ENCODE measurements around the gene TMA7.

DNA sequence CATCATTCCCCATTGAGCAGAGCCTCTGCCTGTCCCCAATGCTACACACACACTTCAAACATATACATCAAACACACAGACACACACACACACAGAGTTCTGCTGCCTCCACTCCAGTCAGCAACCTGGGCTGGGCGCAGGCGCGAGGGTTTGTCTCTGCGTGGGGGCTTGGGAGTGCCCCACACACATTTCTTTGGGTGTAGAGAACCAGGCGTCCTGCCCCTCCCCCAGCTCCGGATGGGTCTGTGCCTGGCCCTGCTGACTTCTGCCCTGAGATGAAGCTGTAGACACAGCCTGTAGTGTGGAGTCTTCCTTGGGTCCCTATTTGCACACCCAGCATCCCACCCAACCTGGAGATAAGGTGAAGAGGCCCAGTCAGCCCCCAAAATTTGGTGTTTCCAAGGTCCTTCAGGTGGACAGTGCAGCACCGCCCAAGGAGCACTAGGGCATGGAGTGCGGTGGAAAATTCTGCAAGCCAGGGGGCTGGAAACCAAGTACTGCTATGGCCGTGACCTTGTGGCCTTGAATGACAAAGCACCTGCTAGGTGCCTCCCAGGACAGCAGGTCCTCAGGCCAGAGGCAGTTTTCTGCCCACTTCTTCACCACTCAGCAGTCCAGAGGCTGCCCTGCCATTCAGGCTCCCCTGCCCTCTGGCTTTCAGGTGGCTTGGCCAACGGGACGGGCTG lies 41.2 kb upstream of the TMA7 start:
- TF ChIP-seq POLR2AphosphoS5 (IDR thresholded peaks at IDR 0.05; ENCODE audit: low read depth) (no peak), CTCF (IDR thresholded peaks at IDR 0.05; ENCODE audit: insufficient read depth, low read length) (no peak), SPI1 (IDR thresholded peaks at IDR 0.05; ENCODE audit: borderline replicate concordance, low read depth) (no peak)

All from HL-60 (cell line).